ENCODE measurements around the gene TMEM232.

DNA sequence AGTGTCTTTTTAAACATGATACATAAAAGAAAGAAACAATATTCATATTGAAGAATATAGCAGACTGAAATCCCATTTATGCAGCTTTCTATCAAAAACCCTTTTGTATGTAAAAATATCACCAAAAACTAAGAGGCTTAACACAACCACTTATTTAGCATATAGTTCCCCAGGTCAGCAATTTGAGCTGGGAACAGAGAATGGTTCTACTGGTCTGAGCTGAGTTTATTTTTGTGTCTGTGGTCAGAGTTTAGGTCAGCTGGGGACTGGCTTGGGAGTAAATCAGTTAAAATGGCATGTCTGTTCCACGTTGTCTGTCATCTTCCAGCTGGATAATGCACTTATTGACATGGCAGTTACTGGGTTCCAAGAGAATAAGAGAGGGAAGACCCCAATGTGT lies 165.0 kb downstream of the TMEM232 start:
- TF ChIP-seq, protein P1, sequence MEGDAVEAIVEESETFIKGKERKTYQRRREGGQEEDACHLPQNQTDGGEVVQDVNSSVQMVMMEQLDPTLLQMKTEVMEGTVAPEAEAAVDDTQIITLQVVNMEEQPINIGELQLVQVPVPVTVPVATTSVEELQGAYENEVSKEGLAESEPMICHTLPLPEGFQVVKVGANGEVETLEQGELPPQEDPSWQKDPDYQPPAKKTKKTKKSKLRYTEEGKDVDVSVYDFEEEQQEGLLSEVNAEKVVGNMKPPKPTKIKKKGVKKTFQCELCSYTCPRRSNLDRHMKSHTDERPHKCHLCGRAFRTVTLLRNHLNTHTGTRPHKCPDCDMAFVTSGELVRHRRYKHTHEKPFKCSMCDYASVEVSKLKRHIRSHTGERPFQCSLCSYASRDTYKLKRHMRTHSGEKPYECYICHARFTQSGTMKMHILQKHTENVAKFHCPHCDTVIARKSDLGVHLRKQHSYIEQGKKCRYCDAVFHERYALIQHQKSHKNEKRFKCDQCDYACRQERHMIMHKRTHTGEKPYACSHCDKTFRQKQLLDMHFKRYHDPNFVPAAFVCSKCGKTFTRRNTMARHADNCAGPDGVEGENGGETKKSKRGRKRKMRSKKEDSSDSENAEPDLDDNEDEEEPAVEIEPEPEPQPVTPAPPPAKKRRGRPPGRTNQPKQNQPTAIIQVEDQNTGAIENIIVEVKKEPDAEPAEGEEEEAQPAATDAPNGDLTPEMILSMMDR (IDR thresholded peaks at IDR 0.05) = no peak
- no peak for TF ChIP-seq POLR2A (IDR thresholded peaks at IDR 0.05)
- TF ChIP-seq POLR2AphosphoS5 (IDR thresholded peaks at IDR 0.05) = no peak

Measured in transverse colon (tissue), 4 donors.